Activated T-cell treated with anti-CD3 and anti-CD28 coated beads, Interleukin-2, amount 50 U/mL, for 72 hours (primary cell): Measurements from ENCODE around the gene BPTF. TPM values are rescaled to one million over a fixed set of nuclear protein-coding genes. Genes with fewer than 3 reads are reported as not detected.
A peak's percentile ranks its signal among the peaks of the same experiment; 100 is the strongest.
"Not testable (repeated sequence)": the region's sequence is repeated elsewhere in the genome, so short reads cannot be mapped to it uniquely, and the experiment has no call there.

Experiments
- ATAC-seq, 2 donors: fragments of 150-1000 bp; cut with Tn5 transposase; replicated peaks in 1 of 2; 2 replicates each; pipeline ENCODE4 v1.10.0; 2021; ENCODE audit warnings: moderate library complexity in 2 of 2, mild to moderate bottlenecking in 1 of 2
- DNase-seq, 2 donors: peaks; one replicate each; pipeline ENCODE4 v3.0.0; 2021 to 2022; ENCODE audit warnings: mixed read lengths in 1 of 2
- H3K27ac Mint-ChIP-seq: one replicate; pipeline ENCODE4 v1.8.0; 2022; ENCODE audit warnings: mild to moderate bottlenecking, moderate library complexity, mixed read lengths
- H3K27me3 Mint-ChIP-seq: one replicate; pipeline ENCODE4 v1.8.0; 2022; ENCODE audit warnings: low read depth, mixed read lengths
- H3K36me3 Mint-ChIP-seq, 2 donors: one replicate each; pipeline ENCODE4 v1.8.0; 2022; ENCODE audit warnings: mixed read lengths in 2 of 2, mild to moderate bottlenecking in 1 of 2; ENCODE audit not compliant: insufficient read depth in 2 of 2
- H3K4me1 Mint-ChIP-seq: one replicate; pipeline ENCODE4 v1.8.0; 2022; ENCODE audit warnings: low read depth, mixed read lengths
- H3K4me3 Mint-ChIP-seq, 2 donors: one replicate each; pipeline ENCODE4 v1.8.0; 2022; ENCODE audit warnings: mild to moderate bottlenecking in 2 of 2, mixed read lengths in 2 of 2, moderate library complexity in 2 of 2
- H3K9me3 Mint-ChIP-seq, 2 donors: one replicate each; pipeline ENCODE4 v1.8.0; 2022; ENCODE audit warnings: mixed read lengths in 2 of 2
- total RNA-seq, 2 donors: library from RNA; stranded (reverse); gene quantifications; one replicate each; pipeline ENCODE4 v1.2.3, GENCODE V29; 2022

BPTF gene
- total RNA-seq, 2 donors from 2014 or later = 86.9 to 95.1 TPM

DNA sequence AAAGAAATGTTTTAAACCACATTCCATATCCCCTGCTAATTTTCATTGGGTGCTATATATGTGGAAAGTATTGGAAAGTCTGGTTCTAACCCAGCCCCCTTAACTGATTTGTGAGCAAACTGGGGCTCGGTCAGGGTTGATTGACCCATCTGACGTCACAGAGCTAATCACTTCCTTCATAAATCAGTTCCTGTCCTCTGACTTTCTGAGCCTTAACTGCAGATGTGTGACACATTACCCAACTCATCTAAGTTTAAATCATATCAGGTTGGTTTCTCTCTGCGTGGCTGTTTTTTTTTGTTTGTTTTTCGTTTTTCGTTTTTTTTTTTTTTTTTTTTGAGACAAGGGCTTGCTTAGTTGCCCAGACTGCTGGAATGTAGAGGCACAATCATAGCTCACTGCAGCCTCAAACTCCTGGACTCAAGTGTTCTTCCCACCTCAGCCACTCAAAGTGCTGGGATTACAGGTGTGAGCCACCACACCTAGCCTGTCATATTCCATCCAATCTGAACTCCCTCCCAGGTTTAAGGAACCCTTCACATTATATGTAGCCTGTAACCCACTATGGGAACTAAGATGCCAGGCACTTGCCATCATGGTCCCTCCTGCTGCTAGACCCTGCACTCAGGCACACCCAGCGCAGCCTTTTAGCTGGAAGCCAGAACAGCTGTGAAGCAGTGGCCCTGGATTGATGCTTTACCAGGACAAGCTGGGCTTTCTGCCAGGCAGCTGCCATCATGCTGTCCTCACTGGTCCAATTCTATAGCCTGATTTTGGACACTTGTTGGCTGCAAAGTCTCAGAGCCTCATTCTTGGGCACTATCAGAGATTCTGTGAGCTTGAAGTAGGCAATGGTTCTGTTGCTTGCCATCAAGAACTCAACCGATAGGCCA, 6.9 kb upstream of the BPTF start:
- Mint-ChIP-seq H3K27me3 (peaks cover 6% of the 10 kb centered on the region), H3K9me3 (no peaks in the 10 kb centered on the region), H3K27ac (no peak overlapping the region), H3K4me1 (no peaks in the 10 kb centered on the region), H3K36me3 (no peaks in the 10 kb centered on the region), H3K4me3 (no peak overlapping the region)
- DNase-seq = no peak
- ATAC-seq = no peak

GRCh38 chr17:67819722-67820121, 5.6 kb upstream of the BPTF start:
- Mint-ChIP-seq H3K4me1 (peaks cover 5% of the 10 kb centered on the region), H3K4me3 (no peak overlapping the region), H3K36me3 (no peaks in the 10 kb centered on the region), H3K27ac (no peak overlapping the region), H3K27me3 (peaks cover 6% of the 10 kb centered on the region), H3K9me3 (no peaks in the 10 kb centered on the region)
- ATAC-seq = no peak
- DNase-seq = no peak

DNA sequence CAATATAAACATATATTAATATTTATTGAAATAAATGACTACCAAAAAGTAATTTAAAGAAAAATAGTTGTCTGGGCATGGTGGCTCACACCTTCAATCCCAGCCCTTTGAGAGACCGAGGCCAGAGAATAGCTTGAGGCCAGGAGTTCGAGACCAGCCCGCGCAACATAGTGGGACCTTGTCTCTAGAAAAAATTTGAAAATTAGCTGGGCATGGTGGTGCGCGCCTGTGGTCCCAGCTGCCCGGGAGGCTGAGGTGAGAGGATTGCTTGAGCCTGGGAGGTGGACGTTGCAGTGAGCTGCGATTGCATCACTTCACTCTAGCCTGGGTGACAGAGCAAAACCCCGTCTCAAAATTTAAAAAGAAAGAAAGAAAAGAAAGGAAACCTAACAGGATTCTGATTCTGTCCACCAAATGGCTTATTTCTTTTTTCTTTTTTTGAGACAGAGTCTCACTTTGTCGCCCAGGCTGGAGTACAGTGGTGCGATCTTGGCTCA, 3.4 kb upstream of the BPTF start:
- DNase-seq (no peak), ATAC-seq (no peak)
- Mint-ChIP-seq H3K27ac (no peak overlapping the region), H3K4me3 (no peak overlapping the region), H3K9me3 (no peaks in the 10 kb centered on the region), H3K36me3 (peaks cover 2 to 6% of the 10 kb centered on the region in 2 donors), H3K4me1 (peaks cover 5% of the 10 kb centered on the region), H3K27me3 (no peaks in the 10 kb centered on the region)

GRCh38 chr17:67825627-67826601, 611 bp downstream of the BPTF start:
- H3K27me3 Mint-ChIP-seq, H3K9me3 Mint-ChIP-seq: not testable (repeated sequence)
- peak overlapping the region; percentile 96 for H3K27ac Mint-ChIP-seq
- H3K36me3 Mint-ChIP-seq = peaks cover 10 to 15% of the 10 kb centered on the region in 2 donors
- H3K4me3 Mint-ChIP-seq = peak overlapping the region; percentile 88 to 92
- H3K4me1 Mint-ChIP-seq = peaks cover 42% of the 10 kb centered on the region
- DNase-seq = peak; percentile 57 to 61
- ATAC-seq = peak; percentile 52 to 53

DNA sequence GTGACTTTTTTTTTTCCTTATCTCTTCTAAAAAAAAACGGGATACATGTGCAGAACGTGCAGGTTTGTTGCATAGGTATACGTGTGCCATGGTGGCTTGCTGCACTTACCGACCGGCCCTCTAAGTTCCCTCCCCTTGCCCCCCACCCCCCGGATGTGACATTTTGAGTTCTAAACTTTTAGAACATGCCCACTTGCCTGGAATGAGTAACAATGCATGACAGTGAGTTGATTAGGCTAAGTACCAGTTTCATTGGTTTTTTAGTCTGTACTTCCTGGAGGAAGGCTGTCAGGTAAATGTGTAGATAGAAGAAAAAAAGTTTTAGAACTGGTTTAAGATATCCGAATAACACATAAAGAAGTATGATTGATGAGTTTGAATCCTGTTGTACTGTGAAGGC, 4.0 kb downstream of the BPTF start:
- Mint-ChIP-seq H3K4me3 (peak overlapping the region; percentile 88 to 92), H3K4me1 (peaks cover 66% of the 10 kb centered on the region), H3K27me3 (no peaks in the 10 kb centered on the region), H3K9me3 (no peaks in the 10 kb centered on the region), H3K36me3 (peaks cover 10 to 17% of the 10 kb centered on the region in 2 donors), H3K27ac (peak overlapping the region; percentile 84)
- DNase-seq (peak; percentile 48 to 65), ATAC-seq (peak; percentile 30 to 43)

DNA sequence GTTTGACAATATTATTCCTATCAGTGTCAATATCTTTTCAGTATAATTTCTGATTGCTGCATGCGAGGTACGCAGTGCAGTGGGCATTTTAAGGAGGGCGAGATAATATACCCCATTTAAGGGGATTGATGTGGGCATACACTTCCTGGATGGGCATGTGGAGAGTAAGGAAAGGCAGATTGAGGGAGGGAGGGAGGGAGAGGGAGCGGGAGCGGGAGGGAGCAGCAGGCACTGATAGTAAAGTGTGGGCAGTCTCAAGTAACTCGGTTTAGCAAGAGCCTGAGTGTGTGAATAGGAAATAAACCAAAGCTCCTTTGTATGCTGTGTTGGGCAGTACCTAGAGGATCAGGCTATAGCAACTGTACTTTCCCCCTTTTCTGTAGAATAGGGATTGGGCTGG, 5.1 kb downstream of the BPTF start:
- DNase-seq (no peak), ATAC-seq (no peak)
- Mint-ChIP-seq H3K27me3 (no peaks in the 10 kb centered on the region), H3K9me3 (no peaks in the 10 kb centered on the region), H3K4me1 (peaks cover 73% of the 10 kb centered on the region), H3K27ac (peak overlapping the region; percentile 31), H3K4me3 (peak overlapping the region; percentile 24 to 56), H3K36me3 (peaks cover 12 to 17% of the 10 kb centered on the region in 2 donors)

- H3K4me3 Mint-ChIP-seq = no peak overlapping the region
- no peaks in the 10 kb centered on the region for H3K27me3 Mint-ChIP-seq
- peaks cover 9 to 17% of the 10 kb centered on the region in 2 donors for H3K36me3 Mint-ChIP-seq
- no peaks in the 10 kb centered on the region for H3K9me3 Mint-ChIP-seq
- DNase-seq = no peak
- H3K27ac Mint-ChIP-seq = no peak overlapping the region
- peaks cover 81% of the 10 kb centered on the region for H3K4me1 Mint-ChIP-seq
- no peak for ATAC-seq
Observed at GRCh38 chr17:67831268-67831667, 6.0 kb downstream of the BPTF start.

- H3K4me1 Mint-ChIP-seq = peaks cover 88% of the 10 kb centered on the region
- no peak for DNase-seq
- peaks cover 3 to 7% of the 10 kb centered on the region in 2 donors for H3K36me3 Mint-ChIP-seq
- no peak for ATAC-seq
- H3K27me3 Mint-ChIP-seq = no peaks in the 10 kb centered on the region
- H3K27ac Mint-ChIP-seq = no peak overlapping the region
- no peaks in the 10 kb centered on the region for H3K9me3 Mint-ChIP-seq
- no peak overlapping the region for H3K4me3 Mint-ChIP-seq
Observed at GRCh38 chr17:67833134-67833533, 7.8 kb downstream of the BPTF start.

GRCh38 chr17:67833946-67834631, 8.8 kb downstream of the BPTF start:
- H3K27me3 Mint-ChIP-seq = no peaks in the 10 kb centered on the region
- no peaks in the 10 kb centered on the region for H3K9me3 Mint-ChIP-seq
- peaks cover 87% of the 10 kb centered on the region for H3K4me1 Mint-ChIP-seq
- H3K36me3 Mint-ChIP-seq = peaks cover 3 to 8% of the 10 kb centered on the region in 2 donors
- peak overlapping the region; percentile 62 for H3K27ac Mint-ChIP-seq
- ATAC-seq (no peak), DNase-seq (no peak)
- no peak overlapping the region for H3K4me3 Mint-ChIP-seq

GRCh38 chr17:67834634-67835033, 9.3 kb downstream of the BPTF start:
- peak; percentile 42 to 55 for ATAC-seq
- H3K4me1 Mint-ChIP-seq = peaks cover 84% of the 10 kb centered on the region

DNA sequence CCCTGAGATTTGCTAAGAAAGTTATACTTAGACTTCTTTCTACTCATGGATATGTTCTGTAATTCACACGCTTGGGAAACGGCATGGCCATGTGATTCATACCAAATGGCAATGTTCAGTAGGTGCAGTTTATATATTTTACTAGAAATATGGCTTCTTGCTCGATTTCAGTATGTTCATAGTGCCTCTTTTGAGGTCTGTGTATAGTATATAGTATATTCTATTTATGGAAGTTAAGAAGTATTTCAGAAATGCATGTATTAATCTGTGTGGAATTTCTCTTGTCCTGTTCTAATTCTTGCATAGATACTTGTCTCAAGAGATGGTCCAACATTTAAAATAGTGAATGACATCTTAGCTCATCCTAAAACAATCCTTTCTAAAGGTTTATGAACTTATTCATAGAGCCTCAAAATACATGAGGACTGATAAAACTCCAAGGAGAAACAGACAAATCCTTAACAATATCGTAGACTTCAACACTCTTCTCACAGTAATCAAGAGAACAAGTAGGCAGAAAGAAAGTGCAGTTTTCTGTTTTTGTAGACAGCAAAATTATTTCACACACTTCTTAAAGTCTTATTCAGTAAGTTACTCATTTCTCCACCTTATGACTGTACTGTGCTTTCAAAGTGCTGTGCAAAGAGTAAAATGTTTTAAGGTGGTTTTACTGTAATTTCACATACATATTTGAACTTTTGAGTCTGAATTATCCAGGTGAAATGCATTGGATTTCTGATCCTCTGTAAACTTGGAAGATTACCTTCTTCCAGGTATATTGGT, 11.1 kb downstream of the BPTF start:
- H3K4me3 Mint-ChIP-seq = peak overlapping the region; percentile 54 to 88
- DNase-seq (no peak), ATAC-seq (peak; percentile 87 to 90)
- H3K27ac Mint-ChIP-seq = peak overlapping the region; percentile 70
- peaks cover 79% of the 10 kb centered on the region for H3K4me1 Mint-ChIP-seq
- H3K27me3 Mint-ChIP-seq = no peaks in the 10 kb centered on the region
- peaks cover 1 to 3% of the 10 kb centered on the region in 2 donors for H3K36me3 Mint-ChIP-seq
- no peaks in the 10 kb centered on the region for H3K9me3 Mint-ChIP-seq

More at GRCh38 chr17:67834634-67835033, 9.3 kb downstream of the BPTF start:
- peak overlapping the region; percentile 62 for H3K27ac Mint-ChIP-seq
- H3K27me3 Mint-ChIP-seq = no peaks in the 10 kb centered on the region
- H3K4me3 Mint-ChIP-seq = peak overlapping the region in 1 of 2 donors; percentile 39
- DNase-seq = no peak
- peaks cover 1 to 6% of the 10 kb centered on the region in 2 donors for H3K36me3 Mint-ChIP-seq
- no peaks in the 10 kb centered on the region for H3K9me3 Mint-ChIP-seq

- H3K4me1 Mint-ChIP-seq = peaks cover 83% of the 10 kb centered on the region
Observed at GRCh38 chr17:67837965-67838364, 12.7 kb downstream of the BPTF start.

More at GRCh38 chr17:67837965-67838364, 12.7 kb downstream of the BPTF start:
- Mint-ChIP-seq H3K36me3 (peaks cover 1 to 3% of the 10 kb centered on the region in 2 donors), H3K4me3 (no peak overlapping the region), H3K27ac (no peak overlapping the region), H3K9me3 (no peaks in the 10 kb centered on the region), H3K27me3 (no peaks in the 10 kb centered on the region)
- ATAC-seq = no peak
- DNase-seq = no peak
